GM21825 (cell line): ENCODE measurements around the gene IQSEC1.

Experiments used
- ATAC-seq: cut with Tn5 transposase; IDR thresholded peaks from one replicate; pipeline ENCODE4 v1.9.1; 2021; ENCODE audit warnings: mild to moderate bottlenecking, moderate library complexity; ENCODE audit not compliant: unreplicated experiment

The IQSEC1 gene

DNA sequence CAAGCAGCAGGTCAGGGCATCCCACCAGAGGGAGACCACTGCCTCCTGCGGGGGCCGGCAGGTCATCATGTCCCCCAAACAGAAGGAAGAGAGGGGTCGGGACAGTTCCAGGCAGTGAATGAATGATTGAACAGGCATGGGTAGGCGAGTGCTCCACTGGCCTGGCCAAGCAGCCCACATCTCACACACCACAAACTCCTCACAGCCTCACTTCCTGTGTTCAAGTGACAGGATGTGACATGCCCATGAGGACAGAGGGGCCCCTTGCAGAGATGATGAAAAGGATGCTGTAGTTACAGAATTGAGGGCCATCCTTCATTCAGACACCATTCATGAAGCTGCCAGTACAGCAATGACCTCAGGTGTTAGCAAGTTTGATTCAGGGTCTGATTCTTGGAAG, 3.7 kb downstream of the IQSEC1 start:
- ATAC-seq = no peak

DNA sequence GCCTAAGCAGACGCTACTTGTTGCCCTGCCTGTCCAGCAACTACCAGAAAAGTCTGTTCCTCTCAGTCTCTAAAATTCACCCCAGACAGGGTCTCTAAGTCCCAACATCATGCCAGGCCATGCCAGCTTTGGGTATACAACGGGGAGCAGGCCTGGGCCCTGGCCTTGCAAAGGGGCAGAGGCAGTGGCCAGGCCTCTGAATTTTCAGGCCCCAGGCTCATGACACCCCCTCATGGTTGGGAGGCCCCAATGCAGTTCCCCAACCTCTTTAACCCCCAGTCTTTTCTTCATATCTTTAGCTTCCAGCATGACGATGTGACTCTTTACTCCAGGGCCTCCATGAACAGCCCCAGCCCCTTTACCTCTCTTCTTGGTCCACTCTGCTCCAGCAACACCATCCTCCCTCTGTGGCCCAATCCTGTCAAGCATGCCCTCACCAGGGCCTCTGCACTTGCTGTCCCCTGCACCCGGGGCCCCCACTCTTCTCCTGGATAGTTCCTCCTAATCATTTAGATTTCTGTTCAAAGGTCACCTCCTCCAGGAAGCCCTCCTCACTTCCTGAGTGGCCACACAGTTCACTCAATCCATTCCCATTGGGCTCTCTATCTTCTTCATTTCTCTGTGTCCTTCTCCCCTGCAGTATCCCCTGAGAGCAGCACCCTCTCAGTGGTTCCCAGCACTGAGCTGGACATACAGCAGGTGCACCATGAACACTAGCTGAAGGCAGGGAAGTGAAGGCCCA, 4.8 kb downstream of the IQSEC1 start:
- ATAC-seq = no peak

GRCh38 chr3:13067778-13068177, 5.5 kb downstream of the IQSEC1 start:
- ATAC-seq = no peak

- no peak for ATAC-seq
Measured at GRCh38 chr3:13066834-13067233, 6.4 kb downstream of the IQSEC1 start.

GRCh38 chr3:13066236-13066635, 7.0 kb downstream of the IQSEC1 start:
- no peak for ATAC-seq

- ATAC-seq = no peak
Measured at GRCh38 chr3:13065727-13066126, 7.5 kb downstream of the IQSEC1 start.

DNA sequence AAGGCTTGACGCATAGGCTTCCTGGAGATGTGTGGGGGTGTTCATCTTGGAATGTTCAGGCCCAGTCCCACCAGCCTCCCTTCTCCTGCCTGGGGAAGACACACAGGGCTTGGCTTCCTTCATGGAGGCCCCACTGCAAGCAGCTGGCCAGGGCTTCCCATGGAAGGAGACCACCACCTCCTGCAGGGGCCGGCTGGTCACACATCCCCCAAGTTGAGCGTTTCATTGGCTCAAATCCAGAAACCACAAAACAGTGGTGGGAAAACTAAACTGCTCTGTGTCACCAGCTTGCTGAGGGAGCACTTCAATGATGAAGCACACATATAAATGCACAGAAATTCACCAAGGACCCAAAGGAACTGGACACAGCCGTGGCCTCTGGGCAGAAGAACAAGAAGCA, 8.3 kb downstream of the IQSEC1 start:
- no peak for ATAC-seq

GRCh38 chr3:13064159-13064868, 8.9 kb downstream of the IQSEC1 start:
- ATAC-seq = no peak

GRCh38 chr3:13063225-13063624, 10.0 kb downstream of the IQSEC1 start:
- ATAC-seq = no peak

DNA sequence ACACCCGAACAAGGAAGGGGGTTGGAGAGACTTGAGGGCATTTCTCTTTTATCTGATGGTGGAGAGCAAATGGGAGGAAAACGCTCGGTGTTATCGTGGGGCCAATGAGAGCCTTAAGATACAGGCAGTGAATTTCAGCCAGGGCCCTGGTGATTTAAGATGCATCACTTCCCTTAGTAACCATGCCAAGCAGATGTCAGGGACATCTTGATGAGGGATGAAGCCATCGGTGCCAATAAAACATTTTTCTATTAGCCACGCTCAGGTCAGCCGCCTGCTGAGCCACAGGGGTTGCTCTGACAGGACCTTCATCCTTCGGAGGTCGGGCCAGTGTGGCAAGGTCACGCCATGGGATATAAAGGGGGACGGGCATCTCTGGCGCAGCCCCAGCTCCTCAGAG, 10.6 kb downstream of the IQSEC1 start:
- ATAC-seq = no peak

- no peak for ATAC-seq
Measured at GRCh38 chr3:13060341-13060910, 12.8 kb downstream of the IQSEC1 start.

DNA sequence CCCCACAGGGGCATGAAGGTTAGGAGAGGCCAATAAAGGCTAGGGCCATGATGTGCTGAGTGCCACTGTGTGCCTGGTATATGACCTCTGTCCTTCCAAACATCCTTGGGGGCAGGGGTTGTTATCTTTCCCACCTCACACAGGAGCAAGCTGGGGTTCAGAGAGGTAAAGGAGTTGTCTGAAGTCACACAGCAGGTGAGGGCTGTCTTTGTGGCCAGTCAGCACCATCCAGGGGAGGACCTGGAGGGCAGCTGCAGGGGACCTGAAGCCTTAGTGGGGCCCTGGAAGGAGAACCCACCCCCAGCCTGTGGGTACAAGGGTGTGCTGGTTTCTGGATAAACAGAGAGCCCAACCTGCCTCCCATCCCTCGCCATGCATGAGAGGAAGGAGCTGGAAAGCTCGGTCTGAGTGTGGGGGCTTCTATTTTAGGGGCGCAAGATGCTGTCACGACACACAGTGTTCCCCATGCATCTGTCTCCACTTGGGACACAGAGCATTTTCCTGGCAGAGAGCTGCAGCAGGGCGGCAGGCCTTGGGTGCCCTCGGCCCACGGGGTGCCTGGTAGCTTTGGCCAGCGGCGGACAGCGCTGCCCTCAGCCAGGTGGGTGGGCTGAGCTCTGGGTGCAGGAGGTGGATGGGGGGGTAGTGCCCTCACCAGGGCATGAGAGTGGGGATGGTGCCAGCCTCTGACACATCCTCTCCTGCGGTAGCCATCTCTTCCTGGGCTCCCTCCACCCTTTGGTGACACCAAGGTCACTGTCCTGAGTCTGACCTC, 14.7 kb downstream of the IQSEC1 start:
- no peak for ATAC-seq

- no peak for ATAC-seq
Measured at GRCh38 chr3:13057282-13058040, 15.8 kb downstream of the IQSEC1 start.

- no peak for ATAC-seq
Measured at GRCh38 chr3:13055634-13056033, 17.6 kb downstream of the IQSEC1 start.

GRCh38 chr3:13054341-13055285, 18.6 kb downstream of the IQSEC1 start:
- no peak for ATAC-seq

GRCh38 chr3:13053893-13054292, 19.3 kb downstream of the IQSEC1 start:
- no peak for ATAC-seq

DNA sequence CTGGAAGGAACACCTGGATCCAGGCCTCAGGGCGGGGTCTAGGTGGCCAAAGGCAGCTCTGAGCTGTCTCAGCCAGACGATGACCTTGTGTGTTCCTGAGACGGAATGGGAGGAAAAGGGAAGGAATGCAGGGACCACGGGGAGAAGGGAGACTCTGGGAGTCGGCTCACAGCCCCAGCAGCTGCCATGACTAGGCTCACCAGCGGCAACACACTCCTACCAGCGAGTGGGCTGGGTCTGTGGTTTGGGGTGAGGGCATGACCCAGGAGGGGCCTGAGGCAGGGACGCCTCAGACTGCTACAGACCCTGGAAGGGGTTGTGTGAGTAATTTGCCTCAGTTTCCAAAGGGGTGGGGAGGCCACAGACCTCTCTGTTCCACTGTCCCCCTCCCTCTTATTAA, 19.8 kb downstream of the IQSEC1 start:
- no peak for ATAC-seq

DNA sequence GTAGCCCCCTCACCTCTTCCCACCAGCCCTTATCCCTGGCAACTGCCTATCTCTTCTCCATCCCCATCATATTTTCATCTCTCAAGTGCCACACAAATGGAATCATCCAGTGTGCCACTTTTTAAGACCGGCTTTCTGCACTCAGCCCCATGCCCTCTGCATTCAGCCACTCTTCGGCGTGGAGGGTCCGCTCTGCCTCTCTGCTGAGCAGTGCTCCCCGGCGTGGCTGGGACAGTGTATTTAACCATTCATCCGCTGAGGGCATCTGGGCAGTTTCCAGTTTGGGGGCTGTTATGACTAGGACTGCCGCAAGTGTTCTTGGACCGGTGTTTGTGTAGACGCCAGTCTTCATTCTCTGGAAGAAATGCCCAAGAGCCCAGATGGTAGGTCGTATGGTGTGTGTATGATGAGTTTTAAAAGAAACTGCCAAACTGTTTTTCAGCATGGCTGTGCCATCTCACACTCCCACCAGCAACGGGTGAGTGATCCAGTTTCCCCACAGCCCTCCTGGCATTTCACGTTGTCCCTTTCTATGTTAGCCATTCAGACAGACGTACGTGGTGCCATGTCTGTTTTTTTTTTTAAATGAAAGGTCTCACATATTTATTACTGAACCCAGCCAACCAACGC, 20.9 kb downstream of the IQSEC1 start:
- no peak for ATAC-seq

DNA sequence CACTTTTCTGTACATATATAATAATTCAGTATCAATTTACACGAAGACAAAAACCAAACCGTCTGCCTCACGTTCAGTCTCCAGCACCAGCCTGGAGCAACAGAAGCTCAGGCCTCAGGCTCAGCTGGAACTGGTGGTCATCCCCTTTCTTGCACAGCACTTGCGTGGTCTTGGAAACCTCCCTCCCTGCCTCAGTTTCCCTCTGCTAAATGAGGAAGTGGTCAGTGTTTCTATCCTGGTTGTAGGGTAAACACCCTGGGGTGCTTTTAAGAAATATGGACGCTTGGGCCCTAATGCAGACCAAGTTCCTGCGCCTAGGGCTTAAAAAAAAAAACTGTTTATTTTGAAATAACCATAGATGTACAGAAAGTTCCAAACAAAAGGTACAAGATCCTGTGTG, 21.6 kb downstream of the IQSEC1 start:
- no peak for ATAC-seq
